Suprapubic skin (tissue), 4 donors: ENCODE data around the gene BCAN.

ENCODE experiments used
- EP300 ChIP-seq: sonication (generic); formaldehyde crosslinking; IDR thresholded peaks from one replicate; pipeline ENCODE4 v1.6.1; 2017; ENCODE audit warnings: antibody characterized with exemption
- POLR2A ChIP-seq, 2 donors: fragments of 450-650 bp; IDR thresholded peaks; one replicate each; pipeline ENCODE4 v1.6.1; 2017; ENCODE audit warnings: antibody characterized with exemption in 2 of 2, mild to moderate bottlenecking in 2 of 2, moderate library complexity in 2 of 2
- POLR2AphosphoS5 ChIP-seq, 3 donors: sonication (generic); formaldehyde crosslinking; IDR thresholded peaks; one replicate each; pipeline ENCODE4 v1.6.1; 2017; ENCODE audit warnings: antibody characterized with exemption in 3 of 3
- TF ChIP-seq, protein P1 (sequence below), 2 donors: fragments of 200-600 bp in 1 of 2; fragments of 450-650 bp in 1 of 2; sonication (generic) in 1 of 2; IDR thresholded peaks; one replicate each; pipeline ENCODE4 v1.5.1; 2016 to 2019; ENCODE audit warnings: antibody characterized with exemption in 2 of 2, mild to moderate bottlenecking in 1 of 2, moderate library complexity in 1 of 2

DNA sequence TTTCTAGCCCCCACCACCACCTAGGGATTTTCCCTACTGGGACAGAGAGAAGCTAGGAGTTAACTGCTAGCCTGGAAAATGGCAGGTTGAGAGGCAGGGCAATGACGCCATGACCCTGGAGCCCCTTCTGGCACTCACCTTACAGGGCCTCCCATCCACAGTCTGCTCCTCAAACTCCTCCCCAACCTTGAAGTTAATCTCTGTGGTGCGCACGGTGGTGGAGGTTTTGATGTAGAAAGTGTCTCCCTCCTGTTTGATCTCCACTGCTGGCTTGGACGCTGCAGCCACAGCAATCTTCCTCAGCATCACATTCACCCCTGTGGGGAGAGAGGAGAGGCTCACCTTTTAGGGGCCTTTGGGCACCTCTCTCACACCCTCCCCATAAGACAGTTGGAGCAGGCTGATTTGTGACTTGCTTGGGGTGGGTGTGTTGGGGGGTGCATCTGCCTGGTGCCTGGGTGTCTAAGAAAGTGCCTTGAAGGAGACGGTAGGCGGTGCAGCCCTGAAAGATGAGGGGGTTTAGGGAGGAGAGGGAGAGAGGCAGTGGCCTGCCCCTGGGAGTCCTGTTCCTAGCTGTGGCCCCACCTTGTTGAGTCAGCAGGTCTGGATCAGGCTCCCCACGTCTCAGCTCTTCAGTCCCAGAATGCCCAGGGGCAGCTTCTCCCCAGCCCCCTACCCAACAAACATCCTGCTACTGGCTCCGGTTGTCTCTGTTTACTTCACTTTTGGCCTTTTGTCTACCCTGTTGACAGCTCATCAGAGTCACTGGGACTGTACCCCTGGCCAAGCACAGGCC lies 59.0 kb downstream of the BCAN start:
- TF ChIP-seq, protein P1, sequence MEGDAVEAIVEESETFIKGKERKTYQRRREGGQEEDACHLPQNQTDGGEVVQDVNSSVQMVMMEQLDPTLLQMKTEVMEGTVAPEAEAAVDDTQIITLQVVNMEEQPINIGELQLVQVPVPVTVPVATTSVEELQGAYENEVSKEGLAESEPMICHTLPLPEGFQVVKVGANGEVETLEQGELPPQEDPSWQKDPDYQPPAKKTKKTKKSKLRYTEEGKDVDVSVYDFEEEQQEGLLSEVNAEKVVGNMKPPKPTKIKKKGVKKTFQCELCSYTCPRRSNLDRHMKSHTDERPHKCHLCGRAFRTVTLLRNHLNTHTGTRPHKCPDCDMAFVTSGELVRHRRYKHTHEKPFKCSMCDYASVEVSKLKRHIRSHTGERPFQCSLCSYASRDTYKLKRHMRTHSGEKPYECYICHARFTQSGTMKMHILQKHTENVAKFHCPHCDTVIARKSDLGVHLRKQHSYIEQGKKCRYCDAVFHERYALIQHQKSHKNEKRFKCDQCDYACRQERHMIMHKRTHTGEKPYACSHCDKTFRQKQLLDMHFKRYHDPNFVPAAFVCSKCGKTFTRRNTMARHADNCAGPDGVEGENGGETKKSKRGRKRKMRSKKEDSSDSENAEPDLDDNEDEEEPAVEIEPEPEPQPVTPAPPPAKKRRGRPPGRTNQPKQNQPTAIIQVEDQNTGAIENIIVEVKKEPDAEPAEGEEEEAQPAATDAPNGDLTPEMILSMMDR (IDR thresholded peaks at IDR 0.05), result no peak
- TF ChIP-seq POLR2A (IDR thresholded peaks at IDR 0.05), result no peak
- no peak for TF ChIP-seq EP300
- no peak for TF ChIP-seq POLR2AphosphoS5 (IDR thresholded peaks at IDR 0.05)
